SW480 (cell line): ENCODE results near the gene SLC9A3.

ENCODE experiments used
- DNase-seq: peaks from one replicate; pipeline ENCODE4 v3.0.0-alpha.2; 2016; ENCODE audit warnings: low spot score

Gene SLC9A3

GRCh38 chr5:442335-443238, 81.7 kb downstream of the SLC9A3 start, which contains the start of gene EXOC3:
Gene EXOC3, plus strand, starts transcription at chr5:443176. Its CDS starts 3,030 bp downstream, at chr5:446206.
- peak; percentile 75 for DNase-seq

DNA sequence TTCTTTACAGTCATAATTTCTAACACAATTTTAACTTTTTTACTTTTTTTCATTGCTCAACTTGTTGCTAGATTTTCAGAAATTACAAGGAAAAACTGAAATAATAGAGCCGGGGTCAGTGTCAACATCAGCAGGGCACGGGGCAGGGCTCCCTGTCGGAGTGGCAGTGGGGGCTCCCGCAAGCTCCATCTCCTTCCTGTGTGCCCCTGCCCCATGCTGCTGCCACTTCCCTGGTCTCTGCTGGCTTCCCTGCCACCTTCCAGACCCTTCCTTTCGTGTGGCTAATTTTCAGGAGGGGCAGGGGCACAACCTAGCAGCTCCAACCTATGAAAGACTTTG, 82.3 kb downstream of the SLC9A3 start:
- DNase-seq: no peak

GRCh38 chr5:440401-441201, 83.6 kb downstream of the SLC9A3 start:
- no peak for DNase-seq

GRCh38 chr5:439636-440035, 84.6 kb downstream of the SLC9A3 start:
- DNase-seq: no peak

DNA sequence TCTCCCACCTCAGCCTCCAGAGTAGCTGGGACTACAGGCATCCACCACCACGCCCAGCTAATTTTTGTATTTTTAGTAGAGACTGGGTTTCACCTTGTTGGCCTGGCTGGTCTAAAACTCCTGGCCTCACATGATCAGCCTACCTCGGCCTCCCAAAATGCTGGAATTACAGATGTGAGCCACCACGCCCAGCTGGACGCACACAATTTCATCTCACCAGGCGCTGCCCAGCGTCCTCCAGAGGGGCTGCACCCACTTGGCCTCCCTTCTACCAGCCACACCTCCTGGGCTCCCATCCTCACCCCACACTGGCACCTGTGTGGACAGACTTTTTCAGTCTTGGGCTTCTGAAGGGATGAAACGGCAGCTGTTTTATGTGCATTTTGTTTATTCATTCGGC, 85.1 kb downstream of the SLC9A3 start:
- no peak for DNase-seq

GRCh38 chr5:438481-438981, 85.7 kb downstream of the SLC9A3 start:
- no peak for DNase-seq

DNA sequence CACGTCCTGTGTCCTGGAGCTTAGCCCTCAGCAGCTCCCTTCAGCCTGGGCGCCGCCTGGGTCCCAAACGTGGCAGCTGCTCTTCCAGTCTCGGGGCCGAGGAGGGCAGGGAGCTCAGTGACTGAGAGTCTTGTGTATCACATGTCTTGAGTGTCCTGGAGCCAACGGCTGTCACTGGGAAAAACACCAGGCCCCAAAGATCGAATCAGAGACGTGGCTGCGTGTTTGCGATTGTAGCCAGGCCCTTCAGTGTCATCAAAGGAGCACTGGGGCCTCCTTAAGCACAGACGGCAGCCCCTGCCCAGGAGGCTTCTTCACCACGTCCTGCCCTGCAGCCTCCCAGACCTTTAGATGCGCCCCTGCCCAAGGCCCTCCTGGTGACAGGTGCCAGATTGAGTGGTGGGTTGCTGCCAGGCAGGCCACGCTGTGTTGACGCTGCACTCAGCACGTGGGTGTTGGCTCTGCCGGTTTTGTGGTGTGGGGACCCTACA, 86.9 kb downstream of the SLC9A3 start:
- no peak for DNase-seq

GRCh38 chr5:436641-436975, 87.6 kb downstream of the SLC9A3 start:
- no peak for DNase-seq

- peak; percentile 46 for DNase-seq
These were observed 88.1 kb downstream of the SLC9A3 start for GRCh38 chr5:435961-436640.

GRCh38 chr5:435156-435790, 89.0 kb downstream of the SLC9A3 start:
- DNase-seq: no peak

GRCh38 chr5:434443-435146, 89.7 kb downstream of the SLC9A3 start:
- no peak for DNase-seq

- DNase-seq: no peak
These were observed 90.4 kb downstream of the SLC9A3 start for GRCh38 chr5:433836-434235.

DNA sequence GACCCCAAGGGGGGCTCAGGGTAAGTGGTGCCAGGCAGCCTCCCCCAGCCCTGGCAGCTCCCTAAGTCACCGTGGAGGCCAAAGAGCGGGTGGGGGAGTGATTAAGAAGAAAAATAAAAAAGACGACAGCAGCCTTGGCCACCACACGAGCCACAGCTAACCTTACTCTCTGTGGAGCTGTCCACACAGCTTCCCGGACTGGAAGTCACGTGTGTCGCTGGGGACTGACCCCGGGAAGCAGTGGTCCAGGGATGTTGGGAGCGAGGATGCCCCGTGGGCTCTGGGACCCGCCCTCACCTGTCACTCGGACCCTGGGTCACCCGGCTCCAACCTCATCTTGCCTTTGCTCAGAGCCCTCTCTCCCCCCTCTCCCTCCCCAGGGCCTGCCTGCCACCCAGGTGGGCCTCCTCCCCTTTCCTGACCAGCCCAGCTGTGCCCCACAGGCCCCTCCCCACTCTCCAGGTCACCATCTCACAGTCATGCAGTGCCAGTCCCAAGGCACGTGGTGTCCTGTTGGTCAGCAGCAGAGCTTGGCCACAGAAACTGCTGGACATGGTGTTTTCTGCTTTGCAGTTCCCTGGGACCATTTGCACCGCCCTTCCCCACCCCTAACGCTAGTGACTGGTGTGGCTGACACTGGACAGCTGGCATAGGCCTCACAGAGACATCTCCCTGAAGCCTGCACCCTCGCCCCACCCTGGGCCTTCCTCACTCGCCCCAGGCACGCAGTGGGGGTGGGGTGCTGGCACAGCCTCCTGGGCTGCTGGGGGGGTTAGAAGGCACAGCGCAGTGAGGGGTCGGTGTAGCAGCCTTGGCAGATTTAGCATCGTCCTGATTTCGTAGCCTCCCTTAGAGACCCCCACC, 91.1 kb downstream of the SLC9A3 start:
- no peak for DNase-seq

DNA sequence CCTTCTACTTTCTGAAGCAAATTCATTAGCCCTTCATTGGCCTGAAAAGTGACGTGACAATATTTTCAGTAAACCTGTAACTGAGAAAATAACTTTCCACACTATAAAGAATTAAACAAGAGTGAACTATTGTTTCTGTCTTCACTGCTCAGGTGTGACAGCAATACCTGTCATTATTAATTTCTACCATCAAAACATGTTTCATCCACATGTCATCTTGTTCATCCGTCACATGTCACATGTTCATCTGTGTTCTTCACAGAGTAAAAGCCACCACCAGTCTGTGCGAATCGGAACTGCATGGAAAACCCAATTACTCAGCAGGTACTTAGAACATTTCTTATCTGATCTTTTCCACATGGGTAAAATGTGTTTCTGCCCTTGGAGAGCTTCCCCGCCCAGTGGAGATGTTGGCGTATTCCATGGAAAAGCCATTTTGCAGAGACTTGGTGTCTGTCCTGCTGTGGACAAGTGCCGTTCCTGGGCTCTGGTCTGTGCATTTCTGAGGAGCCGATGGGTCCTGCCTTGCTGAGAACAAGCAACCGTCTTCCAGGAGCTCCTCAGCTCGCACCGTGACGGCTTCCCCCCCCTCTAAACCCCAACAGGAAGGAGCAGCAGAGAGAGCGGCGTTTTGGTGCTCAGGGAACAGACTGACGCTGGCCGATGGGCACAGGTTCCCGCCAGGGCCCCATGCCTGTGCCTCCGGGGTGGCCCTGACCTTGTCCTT, 91.9 kb downstream of the SLC9A3 start:
- DNase-seq: no peak

DNA sequence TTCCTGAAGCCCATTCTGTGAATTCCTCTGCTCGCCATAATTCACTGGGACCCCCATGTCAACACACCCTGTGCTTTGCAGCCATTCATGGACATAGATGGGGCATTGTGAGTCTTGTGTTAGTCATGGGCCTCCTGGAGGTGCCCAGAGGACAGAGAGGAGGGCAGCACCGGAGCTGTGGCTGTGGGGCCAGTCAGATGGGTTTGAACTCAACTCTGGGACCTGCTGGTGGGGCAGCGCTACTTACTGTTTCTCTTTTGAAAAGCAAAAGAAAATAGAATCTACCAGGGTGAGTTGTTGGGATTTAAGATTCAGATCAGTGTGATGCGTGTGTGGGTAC, 92.6 kb downstream of the SLC9A3 start:
- DNase-seq: no peak

DNA sequence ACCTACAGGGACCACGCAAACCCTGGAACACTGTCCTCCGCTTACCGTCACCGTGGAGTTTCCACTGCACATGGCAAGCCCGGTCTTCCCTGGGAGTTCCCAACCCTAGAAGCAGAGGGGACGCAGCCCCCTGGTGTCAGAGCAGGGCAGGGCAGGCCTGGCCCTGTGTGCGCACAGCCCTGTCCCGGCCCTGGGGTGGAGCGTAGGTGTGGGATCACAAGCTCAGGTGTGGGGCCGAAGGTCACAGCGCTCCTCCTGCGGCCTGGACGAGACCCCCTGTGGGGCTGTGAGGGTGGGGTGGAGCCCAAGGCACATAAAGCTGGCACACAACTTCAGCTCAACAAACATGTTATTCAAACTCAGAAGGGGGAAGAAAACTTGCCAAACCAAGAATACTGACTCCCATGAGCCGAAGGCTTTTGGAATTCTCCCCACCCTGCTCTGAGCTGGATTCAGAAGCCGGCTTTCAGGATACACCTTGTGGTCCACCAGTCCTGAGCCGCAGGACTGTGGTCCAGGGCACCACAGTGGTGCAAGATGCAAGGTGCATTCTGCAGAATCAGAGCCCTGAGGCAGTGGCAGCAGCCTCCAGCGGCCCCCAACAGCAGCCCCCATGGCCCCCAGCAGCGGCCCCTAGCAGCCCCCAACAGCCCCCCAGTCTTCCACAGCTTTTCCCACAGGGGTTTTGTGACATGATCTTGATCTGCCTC, 93.1 kb downstream of the SLC9A3 start:
- DNase-seq: peak; percentile 79

- no peak for DNase-seq
These were observed 93.9 kb downstream of the SLC9A3 start for GRCh38 chr5:430214-430925.

GRCh38 chr5:429453-430188, 94.6 kb downstream of the SLC9A3 start:
- no peak for DNase-seq
